Bronchial epithelial cell (primary cell): ENCODE results near the gene ZBTB8A. TPM values are rescaled to one million over a fixed set of nuclear protein-coding genes. Genes with fewer than 3 reads are reported as not detected.
"Not testable (repeated sequence)": the region's sequence is repeated elsewhere in the genome, so short reads cannot be mapped to it uniquely, and the experiment has no call there.

Experiments used
- DNase-seq: peaks from one replicate; pipeline ENCODE4 v3.0.0-alpha.2; 2010; ENCODE audit warnings: low read depth
- FAIRE-seq: peaks from 2 replicates; lab custom pipeline; 2011; peaks lifted over from hg19 to GRCh38; lab: Jason Lieb, UNC
- H3K27me3 ChIP-seq: 2 replicates; pipeline ENCODE4 v1.5.1; 2011; ENCODE audit warnings: low read length; ENCODE audit not compliant: control insufficient read depth, insufficient read depth
- H3K36me3 ChIP-seq: 2 replicates; pipeline ENCODE4 v1.5.1; 2011; ENCODE audit warnings: low read length; ENCODE audit not compliant: control insufficient read depth, insufficient read depth
- H3K4me3 ChIP-seq: 2 replicates; pipeline ENCODE4 v1.5.1; 2011; ENCODE audit warnings: mild to moderate bottlenecking, low read depth, low read length, control low read depth
- total RNA-seq: library from RNA; depleted of rRNA; stranded (reverse); fragments of >200 nt; gene quantifications from 2 replicates; pipeline ENCODE4 v1.2.1, GENCODE V29; 2014
- TF ChIP-seq, protein P1 (sequence below): IDR thresholded peaks from 2 replicates; pipeline ENCODE4 v1.5.1; 2011; ENCODE audit warnings: mild to moderate bottlenecking, moderate library complexity, low read length, control low read depth, inconsistent platforms; ENCODE audit not compliant: insufficient read depth, severe bottlenecking

The ZBTB8A gene
- total RNA-seq, 1 donor from 2014 or later = 9.5 TPM

DNA sequence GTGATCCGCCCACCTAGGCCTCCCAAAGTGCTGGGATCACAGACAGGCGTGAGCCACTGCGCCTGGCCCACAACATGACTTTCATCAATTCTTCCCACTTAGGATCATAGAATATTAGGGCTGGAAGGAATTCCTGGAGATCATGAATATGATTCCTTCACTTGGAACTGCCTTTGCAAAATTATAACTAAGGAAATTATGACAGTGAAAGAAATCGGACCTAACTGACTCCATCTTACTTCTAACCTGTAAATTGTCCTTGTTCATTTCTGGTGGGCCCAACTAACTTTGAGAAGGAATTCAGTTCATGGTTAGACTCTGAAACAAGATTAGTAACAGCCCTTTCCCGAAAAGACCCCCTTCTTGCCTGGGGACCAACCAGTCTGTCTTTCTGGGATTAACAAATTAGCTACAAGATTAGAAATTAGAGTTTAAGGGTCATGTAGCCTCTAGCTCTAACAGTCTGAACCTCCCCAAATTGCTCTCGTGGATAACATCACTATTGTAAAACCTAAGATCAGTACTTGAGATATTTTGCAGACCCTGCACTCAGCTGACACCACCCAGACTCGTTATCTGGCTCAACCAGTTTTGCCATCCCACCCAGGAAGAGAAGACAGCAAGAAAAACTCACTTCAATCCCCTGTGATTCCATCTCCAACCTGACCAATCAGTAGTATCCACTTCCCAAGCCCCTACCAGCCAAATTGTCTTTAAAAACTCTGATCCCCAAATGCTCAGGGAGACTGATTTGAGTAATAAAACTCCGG is 96.5 kb downstream of the ZBTB8A start:
- H3K4me3 ChIP-seq = no peak overlapping the region
- H3K36me3 ChIP-seq = peaks cover 1% of the 10 kb centered on the region
- DNase-seq = no peak
- H3K27me3 ChIP-seq = no peaks in the 10 kb centered on the region
- FAIRE-seq = no peak
- TF ChIP-seq, protein P1, sequence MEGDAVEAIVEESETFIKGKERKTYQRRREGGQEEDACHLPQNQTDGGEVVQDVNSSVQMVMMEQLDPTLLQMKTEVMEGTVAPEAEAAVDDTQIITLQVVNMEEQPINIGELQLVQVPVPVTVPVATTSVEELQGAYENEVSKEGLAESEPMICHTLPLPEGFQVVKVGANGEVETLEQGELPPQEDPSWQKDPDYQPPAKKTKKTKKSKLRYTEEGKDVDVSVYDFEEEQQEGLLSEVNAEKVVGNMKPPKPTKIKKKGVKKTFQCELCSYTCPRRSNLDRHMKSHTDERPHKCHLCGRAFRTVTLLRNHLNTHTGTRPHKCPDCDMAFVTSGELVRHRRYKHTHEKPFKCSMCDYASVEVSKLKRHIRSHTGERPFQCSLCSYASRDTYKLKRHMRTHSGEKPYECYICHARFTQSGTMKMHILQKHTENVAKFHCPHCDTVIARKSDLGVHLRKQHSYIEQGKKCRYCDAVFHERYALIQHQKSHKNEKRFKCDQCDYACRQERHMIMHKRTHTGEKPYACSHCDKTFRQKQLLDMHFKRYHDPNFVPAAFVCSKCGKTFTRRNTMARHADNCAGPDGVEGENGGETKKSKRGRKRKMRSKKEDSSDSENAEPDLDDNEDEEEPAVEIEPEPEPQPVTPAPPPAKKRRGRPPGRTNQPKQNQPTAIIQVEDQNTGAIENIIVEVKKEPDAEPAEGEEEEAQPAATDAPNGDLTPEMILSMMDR = no peak

DNA sequence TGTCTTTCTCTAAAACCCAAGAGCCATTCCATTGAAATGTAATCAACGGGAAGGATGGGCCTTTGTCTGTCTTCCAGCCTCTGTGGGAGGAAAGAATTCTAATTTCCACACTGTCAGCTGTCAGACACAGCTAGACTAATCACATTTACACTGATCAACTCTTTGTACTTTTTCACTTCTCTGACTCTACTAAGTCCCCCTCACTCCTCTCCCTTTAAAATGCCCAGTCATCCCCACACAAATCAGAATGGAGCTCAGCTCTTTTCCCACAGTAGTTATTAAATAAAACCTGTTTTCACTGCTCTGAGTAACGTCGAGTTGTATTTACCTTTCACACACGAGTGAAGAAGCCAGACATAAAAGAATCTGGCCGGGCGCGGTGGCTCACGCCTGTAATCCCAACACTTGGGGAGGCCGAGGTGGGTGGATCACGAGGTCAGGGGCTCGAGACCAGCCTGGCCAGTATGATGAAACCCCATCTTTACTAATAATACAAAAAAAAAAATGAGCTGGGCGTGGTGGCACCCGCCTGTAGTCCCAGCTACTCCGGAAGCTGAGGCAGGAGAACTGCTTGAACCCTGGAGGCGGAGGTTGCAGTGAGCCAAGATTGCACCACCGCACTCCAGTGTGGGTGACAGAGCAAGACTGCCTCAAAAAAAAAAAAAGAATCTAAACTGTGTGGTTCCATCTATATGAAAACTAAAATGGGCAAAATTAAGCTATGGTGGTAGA is 97.9 kb downstream of the ZBTB8A start:
- DNase-seq (peak; percentile 70), FAIRE-seq (no peak)
- no peak overlapping the region for H3K4me3 ChIP-seq
- peaks cover 1% of the 10 kb centered on the region for H3K36me3 ChIP-seq
- no peaks in the 10 kb centered on the region for H3K27me3 ChIP-seq
- TF ChIP-seq, protein P1 = no peak

DNA sequence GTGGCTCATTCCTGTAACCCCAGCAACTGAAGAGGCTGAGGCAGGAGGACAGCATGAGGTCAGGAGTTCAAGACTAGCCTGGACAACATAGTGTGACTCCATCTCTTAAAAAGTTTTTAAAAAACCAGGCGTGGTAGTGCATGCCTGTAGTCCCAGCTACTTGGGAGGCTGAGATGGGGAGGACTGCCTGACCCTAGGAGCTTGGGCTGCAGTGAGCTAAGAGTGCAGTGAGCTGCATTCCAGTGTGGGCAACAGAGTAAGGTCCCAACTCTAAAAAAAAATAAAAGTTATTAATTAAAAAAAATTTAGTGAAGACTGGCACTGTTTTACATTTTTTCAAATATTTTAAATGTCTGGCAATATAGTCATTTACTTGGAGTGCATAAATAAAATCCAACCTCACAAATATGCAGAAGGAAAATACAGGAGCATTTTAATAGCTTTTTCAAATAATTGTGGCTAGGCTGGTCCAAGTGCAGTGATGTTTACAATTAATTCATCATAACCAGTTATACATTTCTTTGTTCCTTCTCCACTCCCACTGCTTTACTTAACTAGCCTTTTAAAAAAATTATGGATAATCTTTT is 100.4 kb downstream of the ZBTB8A start:
- no peak for DNase-seq
- TF ChIP-seq, protein P1 = no peak
- FAIRE-seq = no peak
- Histone ChIP-seq H3K27me3 (no peaks in the 10 kb centered on the region), H3K4me3 (no peak overlapping the region), H3K36me3 (peaks cover 1% of the 10 kb centered on the region)

DNA sequence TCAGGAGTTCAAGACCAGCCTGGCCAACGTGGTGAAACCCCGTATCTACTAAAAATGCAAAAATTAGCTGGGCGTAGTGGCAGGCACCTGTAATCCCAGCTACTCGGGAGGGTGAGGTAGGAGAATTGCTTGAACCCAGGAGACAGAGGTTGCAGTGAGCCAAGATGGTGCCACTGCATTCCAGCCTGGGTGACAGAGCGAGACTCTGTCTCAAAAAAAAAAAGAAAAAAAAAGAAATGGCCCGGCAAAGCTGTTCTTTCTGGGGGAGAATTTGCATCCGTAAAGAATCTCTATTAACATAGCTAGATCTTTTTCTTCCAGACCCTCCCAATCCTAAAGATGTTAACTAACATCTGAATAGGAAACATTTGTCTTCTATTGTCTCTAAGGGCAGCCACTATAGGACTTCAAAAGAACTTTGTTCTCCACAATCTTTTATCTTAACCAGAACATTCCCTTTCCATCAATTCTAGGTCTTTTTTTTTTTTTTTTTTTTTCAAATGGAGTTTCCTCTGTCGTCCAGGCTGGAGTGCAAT is 103.1 kb downstream of the ZBTB8A start:
- not testable (repeated sequence) for FAIRE-seq, H3K27me3 ChIP-seq, DNase-seq, H3K4me3 ChIP-seq, H3K36me3 ChIP-seq

DNA sequence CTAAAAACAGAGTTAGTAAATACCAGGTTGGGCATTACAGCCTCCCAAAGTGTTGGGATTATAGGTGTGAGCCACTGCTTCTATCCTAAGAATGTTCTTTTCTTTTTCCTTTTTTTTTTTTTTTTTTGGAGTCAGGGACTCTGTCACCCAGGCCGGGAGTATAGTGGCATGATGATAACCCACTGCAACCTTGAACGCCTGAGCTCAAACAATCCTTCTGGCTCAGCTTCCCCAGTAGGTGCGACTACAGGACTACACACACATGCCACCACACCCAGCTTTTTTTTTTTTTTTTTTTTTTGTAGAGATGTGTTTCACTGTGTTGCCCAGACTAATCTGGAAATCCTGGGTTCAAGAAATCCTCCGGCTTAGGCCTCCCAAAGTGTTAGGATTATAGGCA is 105.2 kb downstream of the ZBTB8A start:
- FAIRE-seq (no peak), DNase-seq (no peak)
- TF ChIP-seq, protein P1 = no peak
- H3K36me3 ChIP-seq = no peaks in the 10 kb centered on the region
- no peaks in the 10 kb centered on the region for H3K27me3 ChIP-seq
- H3K4me3 ChIP-seq = no peak overlapping the region
